Endothelial cell of umbilical vein (primary cell): ENCODE results near the gene PRSS36.

ENCODE experiments used
- CTCF ChIP-seq, 2 donors: IDR thresholded peaks; 1 replicate in 1 of 2; 2 replicates in 1 of 2; pipeline ENCODE4 v1.5.1; 2011; ENCODE audit warnings: low read length in 2 of 2, mild to moderate bottlenecking in 2 of 2, moderate library complexity in 2 of 2, control low read depth in 1 of 2, inconsistent platforms in 1 of 2, low read depth in 1 of 2; ENCODE audit not compliant: insufficient read depth in 1 of 2; ENCODE audit errors: extremely low read depth in 1 of 2
- EZH2 ChIP-seq: IDR thresholded peaks from 2 replicates; pipeline ENCODE4 v1.6.1; 2012; ENCODE audit warnings: borderline replicate concordance, low read depth, mild to moderate bottlenecking, moderate library complexity, low read length, inconsistent platforms; ENCODE audit not compliant: severe bottlenecking
- GATA2 ChIP-seq: IDR thresholded peaks from 2 replicates; pipeline ENCODE4 v1.7.0; 2011; ENCODE audit warnings: low read depth, mild to moderate bottlenecking, moderate library complexity, mixed read lengths, low read length; ENCODE audit not compliant: insufficient read length, insufficient read depth
- JUN ChIP-seq: IDR thresholded peaks from 2 replicates; pipeline ENCODE4 v1.6.1; 2011; ENCODE audit warnings: borderline replicate concordance, low read depth; ENCODE audit not compliant: insufficient read length, insufficient read depth
- MAX ChIP-seq: IDR thresholded peaks from 2 replicates; pipeline ENCODE4 v1.6.1; 2011; ENCODE audit not compliant: insufficient read depth, insufficient read length
- MYC ChIP-seq: IDR thresholded peaks from one replicate; pipeline ENCODE4 v1.6.1; 2011; ENCODE audit warnings: mild to moderate bottlenecking, low read depth, low read length
- POLR2A ChIP-seq: IDR thresholded peaks from 2 replicates; pipeline ENCODE4 v1.6.1; 2012; ENCODE audit warnings: low read depth, mild to moderate bottlenecking, control low read depth, low read length
- POLR2AphosphoS5 ChIP-seq: IDR thresholded peaks from 2 replicates; pipeline ENCODE4 v1.6.1; 2012; ENCODE audit warnings: low read depth, mild to moderate bottlenecking, control low read depth, low read length, moderate library complexity; ENCODE audit not compliant: insufficient read depth

GRCh38 chr16:31134091-31134571 lies 15.7 kb downstream of the PRSS36 start:
- TF ChIP-seq POLR2A (no peak), CTCF (IDR thresholded peaks at IDR 0.05; ENCODE audit: extremely low read depth in 1 of 2, insufficient read depth in 1 of 2, low read depth in 1 of 2, low read length in 2 of 2) (no peak), EZH2 (no peak), POLR2AphosphoS5 (no peak), MAX (no peak), GATA2 (no peak), JUN (no peak), MYC (no peak)
